ENCODE data around the gene JADE3.

JADE3 gene

DNA sequence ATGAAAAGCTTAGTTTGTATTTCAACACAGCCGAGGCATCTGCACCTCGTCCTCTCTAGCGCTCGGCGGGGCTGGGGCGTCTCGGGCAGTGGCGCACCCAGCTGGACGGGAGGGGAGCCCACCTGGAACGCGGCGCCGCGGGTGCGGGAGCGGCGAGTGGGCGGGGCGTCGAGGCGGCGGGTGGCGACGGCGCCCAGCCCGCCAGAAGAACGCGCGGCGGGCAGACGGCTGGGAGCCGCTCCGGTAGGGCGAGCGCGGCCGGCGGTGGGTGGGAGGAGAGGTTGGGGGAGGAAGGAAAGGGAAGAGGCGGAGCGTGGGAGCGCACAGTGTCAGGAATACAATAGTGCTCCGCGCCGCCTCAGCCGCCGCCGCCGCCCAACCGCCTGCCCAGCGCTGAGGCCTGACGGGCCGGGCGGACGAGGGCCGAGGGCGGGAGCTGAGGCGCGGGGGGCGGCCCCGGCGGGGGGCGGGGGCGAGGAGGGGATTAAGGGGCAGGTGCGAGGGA is at the start of gene JADE3:
JADE3 (plus strand) TSS at position 324 of the 505 bp plus-strand sequence. CDS start 72,474 bp downstream, outside the sequence.
- DNase-seq = peak; percentile 76 to 81

DNA sequence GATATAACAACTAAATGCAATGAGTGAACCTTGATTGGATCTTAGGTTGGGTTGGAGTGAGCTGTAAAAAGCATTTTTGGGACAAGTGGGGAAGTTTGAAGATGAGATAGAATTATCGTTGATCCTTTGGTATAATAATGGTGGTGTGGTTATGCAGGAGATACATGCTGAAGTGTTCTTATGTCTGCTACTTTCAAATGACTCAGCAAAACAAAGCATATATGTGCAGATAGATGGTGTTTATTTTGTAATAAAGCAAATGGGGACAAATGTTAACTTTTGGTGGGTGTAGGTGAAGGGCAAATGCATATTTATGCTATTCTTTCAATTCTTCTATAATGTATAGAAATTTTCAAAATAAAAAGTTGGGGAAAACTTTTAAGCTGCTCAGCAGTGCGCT is 49.1 kb upstream of the JADE3 start:
- no peak for DNase-seq

DNA sequence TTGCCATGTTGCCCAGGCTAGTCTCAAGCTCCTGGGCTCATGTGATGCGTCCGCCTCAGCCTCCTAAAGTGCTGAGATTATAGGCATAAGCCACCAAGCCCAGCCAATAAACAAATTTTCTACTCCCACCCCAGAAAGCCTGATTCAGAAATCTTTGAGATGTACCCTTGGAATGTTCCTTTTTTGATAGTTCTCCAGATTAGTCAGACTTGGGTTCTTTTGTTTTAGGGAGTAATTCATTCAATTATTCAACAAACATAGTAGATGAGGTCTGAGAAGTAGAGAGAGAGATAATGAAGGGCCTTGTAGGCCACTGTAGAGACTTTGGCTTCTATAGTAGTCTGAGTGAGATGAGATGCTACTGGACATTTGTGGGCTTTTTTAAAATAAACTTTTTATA is 47.6 kb upstream of the JADE3 start:
- no peak for DNase-seq

DNA sequence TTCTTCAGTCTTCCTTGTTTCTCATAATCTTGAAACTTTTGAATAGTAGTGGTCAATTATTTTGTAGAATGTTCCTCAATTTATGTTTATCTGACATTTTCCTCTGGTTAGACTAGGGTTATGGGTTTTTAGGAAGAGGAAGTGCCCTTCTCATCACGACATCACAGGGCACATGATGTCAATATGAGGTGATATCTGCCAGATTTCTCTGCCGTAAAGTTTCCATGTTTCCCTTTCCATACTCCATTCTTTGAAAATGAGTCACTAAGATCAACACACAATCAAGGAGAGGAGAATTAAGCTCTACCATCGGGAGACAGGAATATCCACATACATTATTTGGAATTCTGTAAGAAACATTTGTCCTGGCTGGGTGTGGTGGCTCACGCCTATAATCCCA is 46.9 kb upstream of the JADE3 start:
- no peak for DNase-seq

DNA sequence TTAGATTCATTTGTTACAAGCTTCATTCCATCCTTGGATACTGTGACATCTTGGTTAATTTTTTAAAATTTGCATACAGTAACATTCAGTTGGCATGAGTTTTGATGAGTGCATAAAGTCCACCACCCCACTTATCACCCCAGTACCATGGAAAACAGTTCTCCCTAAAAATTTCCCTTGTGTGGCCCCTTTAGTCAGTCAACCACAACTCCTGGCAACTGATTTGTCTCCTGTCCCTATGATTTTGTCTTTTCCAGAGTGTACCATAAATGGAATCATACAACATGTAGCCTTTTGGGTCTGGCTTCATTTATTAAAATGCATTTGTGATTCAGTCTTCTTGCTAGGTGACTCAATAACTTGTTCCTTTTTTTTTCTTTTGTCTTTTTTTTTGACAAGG is 45.5 kb upstream of the JADE3 start:
- DNase-seq = no peak

DNA sequence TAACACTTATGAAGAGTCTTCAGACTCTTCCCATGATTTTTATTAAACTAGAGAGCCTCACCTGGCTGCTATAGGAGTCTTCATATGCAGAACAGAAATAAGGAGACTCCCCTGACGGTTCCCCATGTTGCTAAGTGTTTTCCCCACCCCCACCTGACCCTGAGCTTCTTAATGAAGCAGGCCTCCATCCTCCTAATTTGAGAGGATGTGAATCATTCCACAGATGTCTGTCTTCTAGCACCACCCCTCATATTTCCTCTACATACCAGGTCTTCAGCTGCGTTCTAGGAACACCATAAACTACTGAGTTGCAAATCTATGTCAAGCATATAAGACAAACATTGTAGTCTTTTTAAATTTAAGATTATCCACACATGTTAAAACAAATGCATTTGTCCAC is 38.5 kb upstream of the JADE3 start:
- no peak for DNase-seq

DNA sequence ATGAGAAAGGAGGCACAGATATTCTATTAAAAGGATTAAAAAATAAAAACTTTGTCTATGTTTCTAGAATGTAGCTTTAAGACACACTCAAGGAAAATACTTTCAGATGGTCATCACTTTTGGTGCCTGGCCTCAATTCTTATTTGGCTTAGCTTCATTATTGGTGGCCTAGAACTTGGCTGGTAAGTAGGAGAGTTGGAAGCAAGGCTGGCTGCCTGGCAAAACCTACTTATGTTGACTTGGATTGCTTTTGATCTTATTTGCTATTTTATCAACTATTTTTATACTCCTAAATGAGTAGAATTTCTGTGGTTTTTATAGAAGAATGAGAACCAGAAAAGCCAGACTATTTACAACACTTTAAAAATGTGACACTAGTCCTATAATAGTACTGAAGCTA is 35.3 kb upstream of the JADE3 start:
- DNase-seq = no peak

DNA sequence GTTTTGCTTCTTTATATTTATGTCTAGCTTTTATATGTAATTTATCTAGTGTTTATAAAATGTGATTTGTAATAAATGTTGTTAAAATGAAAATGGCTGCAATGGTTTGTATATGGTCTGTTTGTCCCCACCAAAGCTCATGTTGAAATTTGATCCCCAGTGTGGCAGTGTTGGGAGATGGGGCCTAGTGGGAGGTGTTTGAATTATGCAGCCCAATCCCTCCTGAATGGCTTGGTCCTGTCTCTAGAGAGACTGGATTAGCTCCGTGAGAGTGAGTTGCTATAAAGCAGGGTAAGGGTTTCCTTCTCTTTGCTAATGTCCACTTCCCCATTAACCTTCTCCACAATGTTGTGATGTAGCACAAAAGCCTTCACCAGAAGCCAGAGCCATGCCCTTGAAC is 30.0 kb upstream of the JADE3 start:
- DNase-seq = no peak

DNA sequence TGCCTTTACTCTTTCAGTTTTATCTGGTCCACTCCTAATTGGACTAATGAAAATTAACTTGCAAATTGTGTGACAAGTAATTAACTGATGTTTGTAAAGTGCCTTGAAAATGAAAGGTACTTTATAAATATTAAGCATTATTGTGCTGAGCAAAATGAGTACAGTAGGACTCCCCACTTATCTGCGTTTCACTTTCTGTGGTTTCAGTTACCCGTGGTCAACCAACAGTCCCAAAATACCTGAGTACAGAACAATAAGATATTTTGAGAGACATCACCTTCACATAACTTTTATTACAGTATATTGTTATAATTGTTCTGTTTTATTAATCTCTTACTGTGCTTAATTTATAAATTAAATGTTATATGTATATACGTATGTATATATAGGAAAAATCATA is 27.4 kb upstream of the JADE3 start:
- DNase-seq = no peak

DNA sequence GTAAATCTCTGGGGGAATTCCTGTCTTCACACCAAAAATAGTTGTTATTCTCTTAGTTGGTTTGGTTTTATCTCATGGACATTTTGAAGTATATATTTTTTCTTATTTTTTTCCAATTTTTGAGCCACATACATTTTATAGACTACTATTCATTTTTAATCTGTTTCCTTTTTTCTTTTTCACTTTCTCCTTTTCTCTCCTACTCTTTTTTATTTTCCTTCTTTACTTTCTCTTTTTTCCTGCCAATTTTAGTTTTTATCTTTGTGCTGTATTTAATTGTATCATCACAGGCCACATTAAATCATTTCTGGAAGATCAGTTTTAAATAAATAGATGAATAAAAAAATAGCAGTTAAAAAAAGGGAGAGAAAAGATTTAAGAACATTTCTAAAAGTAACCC is 14.0 kb upstream of the JADE3 start:
- DNase-seq = no peak

DNA sequence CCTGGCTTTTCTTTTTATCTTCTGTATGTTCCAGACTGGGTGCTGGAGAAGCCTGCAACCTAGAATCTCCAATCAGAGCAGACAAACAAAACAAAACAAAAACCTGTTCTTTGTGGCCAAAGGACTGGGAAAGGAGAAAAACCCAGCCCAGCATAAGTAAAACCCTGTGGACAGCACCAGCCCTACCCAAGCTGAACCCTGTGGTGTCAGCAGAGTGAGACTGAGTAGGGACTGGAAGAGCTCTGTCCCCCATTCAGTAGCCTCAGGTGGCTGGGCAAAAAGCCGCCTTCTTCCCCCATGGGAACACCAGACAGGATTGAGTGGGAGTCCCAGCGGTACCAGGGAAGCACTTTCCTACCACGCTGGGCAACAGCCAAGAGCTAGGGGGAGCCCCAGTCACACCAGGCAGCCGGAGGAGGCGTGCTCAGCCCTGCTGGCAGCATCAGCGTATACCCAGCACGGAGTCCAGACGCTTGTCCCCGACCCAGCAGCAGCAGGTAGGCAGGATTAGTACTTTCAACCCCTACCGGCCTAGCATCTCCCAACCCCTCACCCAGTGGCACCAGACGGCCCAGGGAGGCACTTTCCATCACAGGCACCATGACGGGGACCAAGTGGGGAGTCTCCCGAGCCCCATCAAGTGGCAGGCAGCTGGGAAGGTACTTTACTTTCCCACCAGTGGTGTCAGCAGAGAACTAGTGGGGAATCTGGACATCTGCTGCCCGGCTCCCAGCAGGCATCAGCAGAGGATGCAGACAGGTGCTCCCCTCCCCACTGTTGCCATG is 8.6 kb upstream of the JADE3 start:
- peak; percentile 69 to 78 for DNase-seq

DNA sequence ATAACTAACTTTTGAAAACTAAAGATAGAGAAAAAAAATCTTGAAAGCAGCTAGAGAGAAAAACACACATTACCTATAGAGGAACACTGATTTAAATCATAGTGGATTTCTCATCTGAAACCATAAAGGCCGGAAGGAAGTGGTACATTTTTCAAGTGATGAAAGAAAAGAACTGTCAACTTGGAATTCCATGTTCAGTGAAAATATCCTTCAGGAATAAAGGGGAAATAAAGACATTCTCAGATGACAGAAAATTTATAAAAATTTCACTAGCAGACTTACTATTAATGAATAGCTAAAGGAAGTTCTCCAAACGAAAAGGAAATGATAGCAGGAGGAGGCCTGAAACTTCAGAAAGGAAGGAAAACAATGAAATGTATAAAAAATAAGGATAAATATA is 7.6 kb upstream of the JADE3 start:
- DNase-seq = no peak

DNA sequence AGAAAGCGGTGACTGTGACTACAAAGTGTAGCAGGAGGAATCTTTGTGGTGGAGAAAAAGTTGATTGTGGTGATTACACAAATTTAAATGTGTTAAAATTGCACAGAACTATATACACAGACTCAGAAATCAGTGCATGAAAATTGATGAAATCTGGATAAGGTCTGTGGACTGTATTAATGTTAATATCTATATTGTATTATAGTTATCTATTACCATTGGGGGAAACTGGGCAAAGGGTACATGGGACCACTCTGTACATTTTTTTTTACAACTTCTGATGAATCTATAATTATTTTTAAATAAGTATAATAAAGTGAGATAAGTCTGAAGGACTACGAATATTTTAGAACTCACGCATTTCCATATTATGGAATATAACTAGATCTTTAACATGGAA is 1.8 kb upstream of the JADE3 start:
- no peak for DNase-seq

DNA sequence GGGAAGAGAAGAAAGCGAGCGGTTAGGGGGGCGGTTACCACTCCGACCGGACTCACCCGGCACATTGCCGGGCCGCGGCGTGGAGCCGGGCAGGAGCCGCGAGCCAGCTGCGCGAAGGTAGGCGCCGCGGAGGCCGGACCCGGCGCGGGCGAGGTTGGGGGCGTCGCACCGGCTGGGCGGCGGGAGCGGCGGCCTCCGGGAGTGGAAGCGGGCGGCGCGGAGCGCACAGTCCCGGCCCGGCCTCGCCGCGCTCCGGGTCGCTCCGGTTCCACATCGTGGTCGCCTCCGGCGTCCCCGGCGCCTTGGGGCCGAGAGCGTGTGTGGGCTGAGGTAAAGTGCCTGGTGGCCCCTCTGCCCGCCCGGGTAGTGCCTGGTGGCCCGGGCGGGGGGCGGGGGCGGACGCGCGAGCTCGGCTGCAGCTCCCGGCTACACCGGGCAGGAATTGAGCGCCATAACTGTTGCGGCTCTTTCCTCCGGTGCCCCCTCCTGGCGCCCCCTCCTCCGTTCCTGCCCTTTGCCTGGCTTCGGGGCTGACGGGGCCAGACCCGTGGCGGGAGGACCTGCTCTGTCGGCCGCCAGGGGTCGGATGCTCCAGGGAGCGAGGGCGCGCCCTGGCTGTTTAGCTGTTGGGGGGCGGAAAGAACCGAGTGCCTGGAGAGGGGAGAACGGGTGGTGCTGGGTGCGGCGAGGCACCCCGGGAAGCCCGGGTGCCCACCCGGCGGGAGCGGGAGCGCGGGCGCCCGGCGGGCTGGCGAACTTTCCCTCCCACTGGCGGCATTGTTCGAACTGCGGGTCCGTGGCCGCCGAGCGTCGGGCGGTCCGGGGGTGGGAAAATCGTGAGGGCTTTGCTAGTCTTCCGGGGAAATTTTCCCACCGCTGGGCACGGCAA is 626 bp downstream of the JADE3 start:
- DNase-seq = peak; percentile 19 to 29

DNA sequence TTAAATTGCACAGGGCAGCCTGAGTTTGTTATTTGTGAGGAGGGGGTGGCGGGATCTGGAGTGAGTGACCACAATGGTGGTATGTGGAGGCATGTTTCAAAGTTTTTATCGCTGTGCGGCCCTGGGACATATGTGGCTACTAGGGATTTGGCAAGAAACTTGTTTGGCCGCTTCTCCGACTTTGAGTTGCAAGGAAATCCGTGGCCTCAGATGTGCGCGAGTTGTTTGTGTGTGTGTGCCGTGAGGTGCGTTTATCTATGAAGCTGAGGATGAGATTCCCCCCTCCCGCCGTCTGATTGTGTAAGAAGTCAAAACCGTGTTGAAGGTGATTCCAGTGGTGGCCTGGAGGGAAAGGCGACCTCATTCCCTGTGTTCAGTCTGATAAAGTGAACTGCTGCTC is 1.4 kb downstream of the JADE3 start:
- DNase-seq = no peak

DNA sequence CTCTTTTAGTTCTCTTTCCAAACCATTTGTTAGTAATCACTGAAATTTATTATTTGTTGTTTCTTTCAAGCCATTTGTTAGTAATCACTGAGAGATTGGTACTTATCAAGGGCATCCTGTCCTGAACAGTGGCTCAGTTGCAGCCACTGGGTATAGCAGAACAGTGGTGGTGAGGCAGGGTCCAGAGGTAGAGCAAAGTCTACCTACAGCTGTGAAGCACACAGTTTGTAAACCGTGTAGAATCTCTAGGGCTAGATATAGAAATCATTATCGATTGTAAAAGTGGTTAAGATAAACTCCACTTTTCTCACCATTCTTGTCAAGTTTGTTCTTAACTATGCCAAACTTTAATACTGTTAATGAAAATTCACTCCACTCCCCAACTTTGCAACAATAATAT is 4.1 kb downstream of the JADE3 start:
- no peak for DNase-seq

DNA sequence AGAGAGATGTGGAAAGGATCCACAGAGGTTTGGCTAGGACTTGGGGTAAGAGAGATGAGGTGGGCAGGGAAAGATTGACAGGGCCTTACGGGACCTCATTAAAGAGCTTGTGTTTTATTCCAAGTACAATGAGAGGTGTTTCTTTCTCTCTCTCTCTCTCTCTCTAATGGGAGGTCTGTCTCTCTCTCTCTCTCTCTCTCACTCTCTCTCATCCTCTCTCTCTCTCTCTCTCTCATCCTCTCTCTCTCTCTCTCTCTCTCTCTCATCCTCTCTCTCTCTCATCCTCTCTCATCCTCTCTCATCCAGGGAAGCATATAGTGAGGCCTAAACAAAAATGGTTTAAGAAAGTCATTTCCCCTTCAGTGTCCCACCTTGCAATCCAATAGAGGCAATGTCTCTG is 5.4 kb downstream of the JADE3 start:
- DNase-seq = no peak

DNA sequence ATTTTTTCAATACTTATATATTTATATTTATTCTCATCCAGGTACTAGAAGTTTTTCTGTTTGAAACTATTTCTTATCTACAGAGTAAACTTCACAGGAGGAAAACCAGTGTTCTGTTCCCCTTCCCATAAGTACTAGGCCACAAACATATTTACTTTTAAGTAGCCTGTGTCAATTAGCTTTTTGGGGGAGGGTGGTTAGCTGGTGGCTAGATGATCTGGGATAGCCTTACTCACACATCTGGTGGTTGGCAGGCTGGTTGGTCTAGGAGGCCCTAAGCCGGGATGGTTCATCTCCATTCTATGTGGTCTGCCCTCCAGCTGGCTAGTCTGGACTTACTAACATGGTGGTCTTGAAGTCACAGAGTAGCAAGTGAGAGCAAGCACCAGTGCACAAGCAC is 6.2 kb downstream of the JADE3 start:
- DNase-seq = no peak

DNA sequence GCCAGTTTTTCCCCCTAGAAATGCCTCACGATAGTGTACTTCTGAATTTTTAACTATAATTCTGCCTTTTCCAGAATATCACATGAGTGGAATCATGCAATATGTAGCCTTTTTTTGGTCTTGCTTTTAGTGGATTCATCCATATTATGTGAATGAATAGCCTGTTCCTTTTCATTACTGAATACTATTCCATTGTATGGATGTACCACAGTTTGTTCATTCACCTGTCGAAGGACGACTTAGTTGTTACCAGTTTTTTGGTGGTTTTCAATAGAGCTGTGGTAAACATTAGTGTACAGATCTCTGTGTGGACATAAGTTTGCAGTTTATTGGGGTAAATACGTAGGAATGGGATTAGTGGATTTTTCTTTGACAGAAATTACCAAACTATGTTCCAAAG is 8.0 kb downstream of the JADE3 start:
- DNase-seq = no peak

DNA sequence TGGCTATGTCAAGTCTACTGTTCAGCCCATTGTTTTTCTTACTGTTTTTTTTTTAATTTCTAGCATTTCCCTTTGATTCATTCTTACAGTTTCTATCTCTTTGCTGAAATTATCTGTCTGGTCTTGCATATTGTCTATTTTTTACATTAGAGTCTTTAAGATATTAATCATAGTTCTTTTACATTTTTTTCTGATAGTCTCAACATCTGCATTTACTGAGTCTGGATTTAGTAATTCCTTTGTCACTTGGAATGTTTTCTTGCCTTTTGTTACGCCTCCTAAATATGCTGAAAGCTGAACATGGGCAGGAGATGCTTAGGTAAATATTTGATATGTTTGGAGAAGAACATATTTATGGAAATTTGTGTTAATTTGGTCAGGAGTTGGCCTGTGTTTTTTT is 10.4 kb downstream of the JADE3 start:
- no peak for DNase-seq

DNA sequence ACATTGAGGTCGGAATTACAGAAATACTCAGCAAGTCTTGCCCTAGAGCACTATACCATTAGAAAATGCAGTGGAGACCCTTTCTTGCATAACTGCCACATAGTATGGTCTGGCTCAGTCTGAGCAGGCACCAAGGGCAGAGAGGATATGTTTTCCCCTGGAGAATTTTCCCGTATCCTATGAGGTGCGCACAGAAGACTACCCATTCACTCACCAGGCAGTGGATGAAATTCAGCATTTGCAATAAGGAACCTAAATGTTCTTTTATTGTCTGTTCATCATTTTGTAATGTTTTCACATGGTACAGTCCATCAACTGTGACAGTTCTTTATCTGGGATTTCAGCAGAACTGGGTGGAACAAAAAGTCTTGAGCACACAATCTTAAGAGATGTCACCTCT is 15.5 kb downstream of the JADE3 start:
- no peak for DNase-seq

DNA sequence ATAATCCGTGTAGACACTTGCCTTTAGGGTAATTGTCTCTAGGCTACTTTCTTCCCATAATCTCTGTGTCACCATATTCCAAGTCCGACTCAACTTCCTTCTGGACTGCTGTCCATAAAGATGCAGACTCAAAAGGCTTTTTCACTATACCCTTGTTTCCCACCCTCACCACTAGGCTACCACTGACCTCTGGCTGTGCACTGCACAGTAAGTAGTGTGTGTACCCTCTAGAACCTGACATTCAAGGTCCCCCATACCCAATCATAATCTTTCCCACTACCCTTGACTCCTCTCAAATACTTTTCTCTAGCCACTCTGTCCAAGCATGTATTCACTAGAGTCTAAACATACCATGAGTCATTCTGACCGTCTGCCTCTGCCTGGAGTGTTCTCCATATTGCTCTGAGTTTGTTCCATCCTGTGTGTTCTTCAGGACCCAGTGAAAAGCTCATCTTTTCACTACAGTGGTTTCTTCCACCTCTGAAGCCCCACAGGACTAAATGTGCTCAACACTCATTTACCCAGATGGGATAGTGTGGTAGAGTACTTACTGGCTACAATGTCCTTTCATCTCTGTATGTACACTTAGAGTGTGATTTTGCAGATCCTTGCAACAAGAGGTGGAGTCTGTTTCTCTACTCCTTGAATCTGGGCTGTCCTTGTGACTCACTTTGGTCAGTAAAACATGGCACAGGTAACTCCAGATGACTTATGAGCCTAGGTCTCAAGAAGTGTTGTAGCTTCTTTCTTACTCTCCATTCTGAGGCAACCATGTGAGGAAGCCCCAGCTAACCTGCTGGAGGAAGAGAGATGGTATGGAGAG is 17.4 kb downstream of the JADE3 start:
- no peak for DNase-seq

DNA sequence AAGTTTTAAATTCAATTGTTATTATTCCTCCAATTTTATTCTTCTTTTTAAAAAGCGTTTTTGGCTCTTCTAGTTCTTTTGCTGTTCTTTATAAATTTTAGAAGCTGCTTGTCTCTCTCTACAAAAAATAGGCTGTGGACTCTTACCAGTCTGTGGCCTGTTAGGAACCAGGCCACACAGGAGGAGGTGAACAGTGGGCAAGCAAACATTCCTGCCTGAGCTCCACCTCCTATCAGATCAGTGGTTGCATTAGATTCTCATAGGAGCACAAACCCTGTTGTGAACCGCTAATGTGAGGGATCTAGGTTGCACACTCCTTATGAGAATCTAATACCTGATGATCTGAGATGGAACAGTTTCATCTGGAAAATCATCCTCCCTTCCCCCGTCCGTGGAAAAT is 23.1 kb downstream of the JADE3 start:
- DNase-seq = no peak

Data from NCI-H1930 (cell line).